Measurements from ENCODE around the gene ATG9B. TPM values are rescaled to one million over a fixed set of nuclear protein-coding genes. Genes with fewer than 3 reads are reported as not detected.
"Not testable (repeated sequence)": the region's sequence is repeated elsewhere in the genome, so short reads cannot be mapped to it uniquely, and the experiment has no call there.

The ATG9B gene
- total and polyA plus RNA-seq, 2 donors from 2014 or later, result 0.19 TPM

DNA sequence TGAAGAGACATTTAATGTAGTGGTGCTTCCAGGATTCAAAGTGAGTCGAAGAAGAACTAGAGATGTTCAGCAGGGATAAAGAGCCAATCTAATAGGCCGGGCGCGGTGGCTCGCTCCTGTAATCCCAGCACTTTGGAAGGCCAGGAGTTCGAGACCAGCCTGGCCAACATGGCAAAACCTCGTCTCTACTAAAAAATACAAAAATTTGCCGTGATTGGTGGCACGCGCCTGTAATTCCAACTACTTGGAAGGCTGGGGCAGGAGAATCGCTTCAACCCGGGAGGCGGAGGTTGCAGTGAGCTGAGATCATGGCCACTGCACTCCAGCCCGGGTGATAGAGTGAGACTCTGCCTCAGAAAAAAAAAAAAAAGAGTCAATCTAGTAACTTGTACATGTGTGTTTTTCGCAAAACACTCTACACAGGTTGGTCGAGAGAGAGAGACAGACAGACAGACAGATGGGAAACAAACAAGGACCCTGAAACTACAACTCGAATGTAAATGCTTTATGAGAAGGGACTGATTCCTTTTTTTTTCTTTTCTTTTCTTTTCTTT is 4.7 kb upstream of the ATG9B start:
- Histone ChIP-seq H3K9me3 (ENCODE audit: control insufficient read depth in 2 of 3, insufficient read depth in 1 of 3, low read length in 3 of 3) (no peaks in the 10 kb centered on the region), H3K27me3 (ENCODE audit: control insufficient read depth, insufficient read depth, low read length) (no peaks in the 10 kb centered on the region), H3K36me3 (ENCODE audit: control insufficient read depth in 2 of 3, insufficient read depth in 3 of 3, low read length in 3 of 3) (no peaks in the 10 kb centered on the region), H3K4me1 (ENCODE audit: control insufficient read depth in 2 of 3, insufficient read depth in 2 of 3, low read depth in 1 of 3, low read length in 3 of 3) (no peaks in the 10 kb centered on the region), H3K4me3 (ENCODE audit: low read length in 3 of 3) (peak overlapping the region; percentile 83 to 98 (median 94)), H3K27ac (ENCODE audit: low read depth in 2 of 2, low read length in 2 of 2) (peak overlapping the region; percentile 81 to 82), H3K9ac (ENCODE audit: low read length in 3 of 3) (peak overlapping the region; percentile 54 to 82 (median 72))
- intact Hi-C loops (cut with DNase I), result no loop called here
- TF ChIP-seq, protein P1, sequence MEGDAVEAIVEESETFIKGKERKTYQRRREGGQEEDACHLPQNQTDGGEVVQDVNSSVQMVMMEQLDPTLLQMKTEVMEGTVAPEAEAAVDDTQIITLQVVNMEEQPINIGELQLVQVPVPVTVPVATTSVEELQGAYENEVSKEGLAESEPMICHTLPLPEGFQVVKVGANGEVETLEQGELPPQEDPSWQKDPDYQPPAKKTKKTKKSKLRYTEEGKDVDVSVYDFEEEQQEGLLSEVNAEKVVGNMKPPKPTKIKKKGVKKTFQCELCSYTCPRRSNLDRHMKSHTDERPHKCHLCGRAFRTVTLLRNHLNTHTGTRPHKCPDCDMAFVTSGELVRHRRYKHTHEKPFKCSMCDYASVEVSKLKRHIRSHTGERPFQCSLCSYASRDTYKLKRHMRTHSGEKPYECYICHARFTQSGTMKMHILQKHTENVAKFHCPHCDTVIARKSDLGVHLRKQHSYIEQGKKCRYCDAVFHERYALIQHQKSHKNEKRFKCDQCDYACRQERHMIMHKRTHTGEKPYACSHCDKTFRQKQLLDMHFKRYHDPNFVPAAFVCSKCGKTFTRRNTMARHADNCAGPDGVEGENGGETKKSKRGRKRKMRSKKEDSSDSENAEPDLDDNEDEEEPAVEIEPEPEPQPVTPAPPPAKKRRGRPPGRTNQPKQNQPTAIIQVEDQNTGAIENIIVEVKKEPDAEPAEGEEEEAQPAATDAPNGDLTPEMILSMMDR (IDR thresholded peaks at IDR 0.05; ENCODE audit: borderline replicate concordance, extremely low read depth, insufficient read depth), result no peak
- DNase-seq (no peak), FAIRE-seq (no peak)

DNA sequence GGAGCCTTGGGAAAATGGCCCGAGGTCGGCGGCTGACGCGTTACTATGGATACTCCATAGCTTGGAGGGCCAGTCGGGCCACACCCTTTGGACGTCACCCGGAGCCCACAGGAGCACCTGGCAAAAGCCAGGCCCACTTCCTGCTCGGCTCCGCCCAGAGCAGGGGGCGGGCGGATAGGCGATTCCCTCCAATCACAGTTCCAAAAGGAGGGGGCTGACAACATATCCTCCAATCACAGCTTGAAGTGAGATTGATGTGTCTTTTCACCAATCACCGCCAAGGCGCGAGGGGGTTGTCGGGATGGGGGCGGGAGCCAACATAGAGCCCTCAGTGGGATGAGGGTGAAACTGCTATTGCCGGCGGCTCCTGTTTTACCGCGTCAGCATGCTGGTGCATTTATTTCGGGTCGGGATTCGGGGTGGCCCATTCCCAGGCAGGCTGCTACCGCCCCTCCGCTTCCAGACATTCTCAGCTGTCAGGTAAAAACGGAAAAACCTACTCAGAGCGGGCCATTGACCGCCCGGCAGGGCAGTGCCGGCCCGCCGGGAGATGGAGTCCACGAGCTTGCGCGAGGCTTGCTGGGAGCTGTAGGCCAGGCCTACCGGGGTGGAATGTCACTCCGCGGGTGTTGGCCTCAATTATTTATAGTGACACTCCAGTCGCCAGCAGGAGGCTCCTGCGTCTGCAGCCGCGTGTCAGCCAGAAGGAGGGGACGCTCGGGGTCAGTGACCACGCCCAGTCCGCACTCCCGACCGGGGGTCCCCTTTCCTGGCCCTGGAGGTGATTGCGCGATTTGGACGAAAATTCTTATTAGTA is 4.0 kb upstream of the ATG9B start, which contains the start of gene ABCB8:
TSS of gene ABCB8 (plus strand) at position 320 of the 817 bp plus-strand sequence. CDS start at position 386, 66 bp downstream.
- peak within 1 kb of the TSS; percentile 54 to 82 (median 72) for H3K9ac ChIP-seq (ENCODE audit: low read length in 3 of 3)
- TF ChIP-seq, protein P1 (IDR thresholded peaks at IDR 0.05; ENCODE audit: borderline replicate concordance, extremely low read depth, insufficient read depth), result peak; percentile 51
- no peaks in the 10 kb centered on the region for H3K27me3 ChIP-seq (ENCODE audit: control insufficient read depth, insufficient read depth, low read length)
- peak; percentile 91 for FAIRE-seq
- intact Hi-C loops (cut with DNase I), result no loop called here
- no peaks in the 10 kb centered on the region for H3K4me1 ChIP-seq (ENCODE audit: control insufficient read depth in 2 of 3, insufficient read depth in 2 of 3, low read depth in 1 of 3, low read length in 3 of 3)
- H3K36me3 ChIP-seq (ENCODE audit: control insufficient read depth in 2 of 3, insufficient read depth in 3 of 3, low read length in 3 of 3), result no peaks in the 10 kb centered on the region
- peak; percentile 99 to 100 (median 99) for DNase-seq
- H3K27ac ChIP-seq (ENCODE audit: low read depth in 2 of 2, low read length in 2 of 2), result peak within 1 kb of the TSS; percentile 81 to 82
- H3K9me3 ChIP-seq (ENCODE audit: control insufficient read depth in 2 of 3, insufficient read depth in 1 of 3, low read length in 3 of 3), result no peaks in the 10 kb centered on the region
- peak within 1 kb of the TSS; percentile 83 to 98 (median 94) for H3K4me3 ChIP-seq (ENCODE audit: low read length in 3 of 3)

DNA sequence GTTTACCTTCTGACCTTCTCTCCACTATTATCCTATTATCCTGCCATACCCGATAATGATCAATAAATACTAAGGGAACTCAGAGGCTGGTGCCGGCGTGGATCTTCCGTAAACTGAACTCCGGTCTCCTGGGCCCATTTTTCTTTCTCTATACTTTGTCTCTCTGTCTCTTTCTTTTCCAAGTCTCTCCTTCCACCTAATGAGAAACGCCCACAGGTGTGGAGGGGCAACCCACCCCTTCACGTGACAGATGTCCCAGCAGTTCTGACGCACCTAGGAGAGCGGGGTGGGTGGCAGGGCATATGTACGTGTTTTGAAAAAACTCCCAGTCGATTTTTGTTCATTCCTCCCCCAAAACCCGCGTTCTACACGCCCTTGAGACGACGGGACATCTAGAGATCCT is 3.4 kb upstream of the ATG9B start:
- H3K9me3 ChIP-seq (ENCODE audit: control insufficient read depth in 2 of 3, insufficient read depth in 1 of 3, low read length in 3 of 3); DNase-seq; H3K36me3 ChIP-seq (ENCODE audit: control insufficient read depth in 2 of 3, insufficient read depth in 3 of 3, low read length in 3 of 3); H3K4me1 ChIP-seq (ENCODE audit: control insufficient read depth in 2 of 3, insufficient read depth in 2 of 3, low read depth in 1 of 3, low read length in 3 of 3); intact Hi-C loops (cut with DNase I); H3K27me3 ChIP-seq (ENCODE audit: control insufficient read depth, insufficient read depth, low read length); FAIRE-seq: not testable (repeated sequence)
- Histone ChIP-seq H3K27ac (ENCODE audit: low read depth in 2 of 2, low read length in 2 of 2) (peak overlapping the region in 1 of 2 donors; percentile 48), H3K4me3 (ENCODE audit: low read length in 3 of 3) (peak overlapping the region; percentile 76 to 98 (median 82)), H3K9ac (ENCODE audit: low read length in 3 of 3) (peak overlapping the region in 2 of 3 donors; percentile 55 to 72)

DNA sequence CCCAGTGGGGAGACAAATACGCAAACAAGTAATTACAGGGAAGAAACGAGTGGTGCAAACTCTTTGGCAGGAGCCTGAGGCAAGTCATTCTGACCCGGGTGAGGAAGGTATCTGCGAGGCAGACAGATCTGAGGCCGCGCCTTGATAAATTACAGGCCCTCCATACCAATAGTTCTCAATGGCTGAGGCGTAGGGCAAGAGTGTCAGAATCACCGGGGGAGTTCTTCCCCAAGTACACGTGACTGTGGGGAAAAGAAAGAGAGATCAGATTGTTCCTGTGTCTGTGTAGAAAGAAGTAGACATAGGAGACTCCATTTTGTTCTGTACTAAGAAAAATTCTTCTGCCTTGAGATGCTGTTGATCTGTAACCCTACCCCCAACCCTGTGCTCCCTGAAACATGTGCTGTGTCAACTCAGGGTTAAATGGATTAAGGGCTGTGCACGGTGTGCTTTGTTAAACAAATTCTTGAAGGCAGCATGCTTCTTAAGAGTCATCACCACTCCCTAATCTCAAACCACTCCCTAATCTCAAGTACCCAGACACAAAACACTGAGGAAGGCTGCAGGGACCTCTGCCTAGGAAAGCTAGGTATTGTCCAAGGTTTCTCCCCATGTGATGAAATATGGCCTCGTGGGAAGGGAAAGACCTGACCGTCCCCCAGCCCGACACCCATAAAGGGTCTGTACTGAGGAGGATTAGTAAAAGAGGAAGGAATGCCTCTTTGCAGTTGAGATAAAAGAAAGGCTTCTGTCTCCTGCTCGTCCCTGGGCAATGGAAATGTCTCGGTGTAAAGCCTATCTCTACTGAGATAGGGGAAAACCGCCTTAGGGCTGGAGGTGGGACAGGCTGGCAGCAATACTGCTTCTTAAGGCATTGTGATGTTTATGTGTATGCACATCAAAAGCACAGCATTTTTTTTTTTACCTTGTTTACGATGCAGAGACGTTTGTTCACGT is 2.8 kb upstream of the ATG9B start:
- DNase-seq; H3K36me3 ChIP-seq (ENCODE audit: control insufficient read depth in 2 of 3, insufficient read depth in 3 of 3, low read length in 3 of 3); intact Hi-C loops (cut with DNase I); H3K4me1 ChIP-seq (ENCODE audit: control insufficient read depth in 2 of 3, insufficient read depth in 2 of 3, low read depth in 1 of 3, low read length in 3 of 3); FAIRE-seq; H3K27me3 ChIP-seq (ENCODE audit: control insufficient read depth, insufficient read depth, low read length); H3K27ac ChIP-seq (ENCODE audit: low read depth in 2 of 2, low read length in 2 of 2); H3K9me3 ChIP-seq (ENCODE audit: control insufficient read depth in 2 of 3, insufficient read depth in 1 of 3, low read length in 3 of 3): not testable (repeated sequence)
- Histone ChIP-seq H3K4me3 (ENCODE audit: low read length in 3 of 3) (peak overlapping the region in 2 of 3 donors; percentile 82 to 98), H3K9ac (ENCODE audit: low read length in 3 of 3) (peak overlapping the region in 1 of 3 donors; percentile 55)
